OCI-LY7 (cell line): ENCODE measurements around the gene INPP5K.

Experiments
- CTCF ChIP-seq: fragments of 200-600 bp; sonication (generic); conservative IDR thresholded peaks from 2 replicates; pipeline ENCODE4 v1.5.1; 2014; ENCODE audit warnings: mild to moderate bottlenecking, antibody characterized with exemption, low read length, moderate library complexity, mixed read lengths
- EZH2phosphoT487 ChIP-seq: fragments of 200-600 bp; sonication (generic); IDR thresholded peaks from 2 replicates; pipeline ENCODE4 v1.6.1; 2018; ENCODE audit warnings: low read depth, borderline replicate concordance, mild to moderate bottlenecking, mixed run types, antibody characterized with exemption, low read length, moderate library complexity, mixed read lengths

- TF ChIP-seq CTCF (no peak), EZH2phosphoT487 (no peak)
Observed at GRCh38 chr17:1496869-1497268, 19.5 kb downstream of the INPP5K start.
